ENCODE results near the gene EOGT. TPM values are rescaled to one million over a fixed set of nuclear protein-coding genes. Genes with fewer than 3 reads are reported as not detected.
A peak's percentile ranks its signal among the peaks of the same experiment; 100 is the strongest.

Gene EOGT
- total RNA-seq: 10 to 100 TPM; 26.1 to 47.9 (median 37.6) TPM

- ATAC-seq (ENCODE audit: low FRiP score) (peak; percentile 91), DNase-seq (ENCODE audit: low spot score) (peak; percentile 70)
- TF ChIP-seq CTCF (IDR thresholded peaks at IDR 0.05): peak in 1 of 3 donors; percentile 31
These were observed at the start of gene EOGT for GRCh38 chr3:69013253-69014021. Gene EOGT (minus strand): TSS chr3:69013684. CDS start chr3:69009846, 3,838 bp downstream.

GRCh38 chr3:69059688-69060087, 46.2 kb upstream of the EOGT start:
- no peak for DNase-seq (ENCODE audit: low spot score)
- TF ChIP-seq CTCF (IDR thresholded peaks at IDR 0.05): no peak

GRCh38 chr3:69058947-69059224, 45.4 kb upstream of the EOGT start:
- TF ChIP-seq CTCF (IDR thresholded peaks at IDR 0.05): no peak
- ATAC-seq (ENCODE audit: low FRiP score): no peak
- DNase-seq (ENCODE audit: low spot score): no peak

More at GRCh38 chr3:69059688-69060087, 46.2 kb upstream of the EOGT start:
- ATAC-seq (ENCODE audit: low FRiP score): no peak

GRCh38 chr3:69058180-69058946, 44.9 kb upstream of the EOGT start:
- ATAC-seq (ENCODE audit: low FRiP score): no peak

DNA sequence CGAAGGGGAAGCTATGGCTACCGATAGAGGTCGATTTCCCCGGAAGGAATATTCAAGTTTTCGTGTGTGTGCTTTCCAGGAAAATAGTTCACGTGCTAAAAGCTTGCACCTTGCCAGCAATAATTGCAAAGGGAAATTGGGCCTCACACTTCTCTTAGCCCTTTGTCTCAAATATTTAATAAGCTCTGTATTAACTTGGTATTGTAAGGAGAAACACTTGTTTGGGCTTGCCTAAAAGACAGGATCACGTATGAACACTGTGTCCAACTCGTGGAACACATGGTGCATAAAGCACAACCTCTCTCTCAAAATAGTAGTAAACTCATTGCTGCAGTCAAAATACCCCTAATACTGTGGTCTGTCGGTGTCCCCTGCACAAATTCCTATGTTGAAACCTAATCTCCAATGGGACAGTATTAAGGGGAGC, 39.0 kb upstream of the EOGT start:
- TF ChIP-seq CTCF (IDR thresholded peaks at IDR 0.05): no peak
- DNase-seq (ENCODE audit: low spot score): no peak
- peak; percentile 6 for ATAC-seq (ENCODE audit: low FRiP score)

More at GRCh38 chr3:69058180-69058946, 44.9 kb upstream of the EOGT start:
- no peak for DNase-seq (ENCODE audit: low spot score)
- TF ChIP-seq CTCF (IDR thresholded peaks at IDR 0.05): no peak

DNA sequence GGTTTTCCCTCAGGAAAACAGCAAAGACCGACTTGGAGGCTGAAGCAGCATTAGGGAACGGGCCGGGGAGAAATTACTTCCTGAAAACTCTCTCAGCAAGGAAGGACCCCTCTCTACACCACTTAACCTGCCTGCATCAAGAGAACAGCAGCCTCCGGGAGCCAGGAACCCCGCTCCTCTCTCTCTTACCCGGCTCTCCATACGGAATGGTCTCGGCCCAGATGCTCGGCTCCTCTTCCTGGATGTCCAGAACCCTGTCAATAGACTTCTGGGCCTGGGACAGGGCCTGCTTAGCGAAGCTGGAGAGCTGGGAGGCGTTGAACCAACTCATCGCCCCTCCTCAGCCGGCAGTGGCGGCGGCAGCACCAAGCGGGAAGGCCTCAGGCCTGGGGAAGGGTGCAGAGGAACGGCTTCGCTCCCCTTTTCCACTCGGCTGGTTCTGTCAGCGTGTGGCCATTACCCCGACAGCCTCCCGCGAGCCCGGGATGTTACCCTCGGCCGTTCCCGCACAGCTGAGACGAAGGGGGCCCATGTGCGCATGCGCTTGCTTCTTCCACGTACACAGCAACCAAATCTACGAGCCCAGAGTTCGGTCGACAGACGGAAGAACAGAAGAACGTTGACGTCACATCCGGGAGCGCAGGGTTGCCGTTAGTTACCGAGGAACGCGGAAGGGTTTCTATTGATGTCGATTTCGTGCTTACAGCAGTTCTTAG, 38.4 kb upstream of the EOGT start, which contains the start of gene TMF1:
TMF1 (minus strand) TSS at position 578 of the 716 bp plus-strand sequence; CDS start at position 331, 247 bp downstream.
- no peak for TF ChIP-seq CTCF (IDR thresholded peaks at IDR 0.05)
- ATAC-seq (ENCODE audit: low FRiP score) (peak; percentile 99), DNase-seq (ENCODE audit: low spot score) (peak; percentile 98)
